Posterior vena cava (tissue), 2 donors: ENCODE results near the gene PDE10A. TPM values are rescaled to one million over a fixed set of nuclear protein-coding genes. Genes with fewer than 3 reads are reported as not detected.
"Not testable (repeated sequence)": the region's sequence is repeated elsewhere in the genome, so short reads cannot be mapped to it uniquely, and the experiment has no call there.

Experiments used
- DNase-seq: peaks from one replicate; pipeline ENCODE4 v3.0.0-alpha.2; 2020; ENCODE audit warnings: low spot score
- intact Hi-C, 2 donors: fragments of 100-400 bp; cut with DNase I; formaldehyde crosslinking; loops; one replicate each; pipeline versions ENCODE4 v1.14.1 to v1.14.2; 2022 to 2023
- total RNA-seq, 2 donors: library from RNA; stranded (reverse); fragmentation: NEBNext Ultra II Directional; extraction: Animal tissue kit (Norgen Biotek cat#: 25700); gene quantifications; one replicate each; pipeline ENCODE4 v1.2.1, GENCODE V29; 2021
- donor health status: DM: yes; HTN: yes; CAD: no.
- donor health status: DM: yes; HTN: yes; CAD: no.

PDE10A gene
- total RNA-seq, 2 donors from 2014 or later, result 10.7 to 13.0 TPM

DNA sequence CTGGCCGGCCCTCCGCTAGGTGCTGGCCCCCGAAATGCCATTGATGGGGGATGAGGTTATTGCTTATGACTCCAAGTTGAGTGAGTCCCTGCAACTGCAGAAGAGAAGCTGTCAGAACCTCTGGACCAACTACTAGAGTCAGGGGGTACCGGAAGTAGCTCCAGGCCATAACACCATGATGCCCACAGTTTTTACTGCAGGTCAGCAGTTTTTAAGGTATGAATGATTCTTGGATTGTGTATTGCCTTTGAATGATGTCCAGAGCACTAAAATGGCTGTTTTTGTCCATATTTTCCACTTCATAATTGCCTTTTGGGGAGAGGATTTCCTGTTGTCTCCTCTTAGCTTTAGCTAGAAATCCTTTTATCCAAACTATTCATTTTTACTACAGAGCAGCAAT is 148.4 kb downstream of the PDE10A start:
- intact Hi-C loops, result loop anchor here in 1 of 2 donors (10.0 kb wide), 1 partner anchor 520 kb away; no protein-coding TSS in a partner anchor
- no peak for DNase-seq

- intact Hi-C loops, result loop anchor here in 1 of 2 donors (10.0 kb wide), 1 partner anchor 523 kb away; no protein-coding TSS in a partner anchor
Observed at GRCh38 chr6:165511807-165512206, 151.2 kb downstream of the PDE10A start.

DNA sequence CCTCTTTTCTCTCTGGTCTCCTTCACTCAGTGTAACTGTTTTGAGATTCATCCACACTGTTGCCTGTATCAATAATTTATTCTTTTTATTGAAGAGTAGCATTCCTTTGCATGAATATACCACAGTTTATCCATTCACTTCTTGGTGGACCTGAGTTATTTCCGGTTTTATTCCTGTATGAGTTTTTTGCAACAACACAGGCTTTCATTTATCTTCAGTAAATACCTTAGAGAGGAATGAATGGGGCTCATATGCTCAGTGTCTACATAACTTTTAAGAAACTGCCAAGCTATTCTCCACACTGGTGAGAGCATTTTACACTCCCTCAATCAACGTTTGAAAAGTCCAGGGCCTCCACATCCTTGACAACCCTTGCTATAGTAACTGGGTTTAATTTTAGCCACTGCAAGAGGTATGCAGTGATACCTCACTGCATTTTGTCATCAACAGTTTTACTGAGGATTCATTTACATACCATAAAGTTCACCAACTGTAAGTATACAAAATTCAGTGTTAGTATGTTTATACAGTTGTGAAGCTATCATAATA is 154.6 kb downstream of the PDE10A start:
- intact Hi-C loops, result no loop called here
- no peak for DNase-seq

More at GRCh38 chr6:165511807-165512206, 151.2 kb downstream of the PDE10A start:
- no peak for DNase-seq

GRCh38 chr6:165506657-165507056 is 156.4 kb downstream of the PDE10A start:
- intact Hi-C loops, result no loop called here
- no peak for DNase-seq

DNA sequence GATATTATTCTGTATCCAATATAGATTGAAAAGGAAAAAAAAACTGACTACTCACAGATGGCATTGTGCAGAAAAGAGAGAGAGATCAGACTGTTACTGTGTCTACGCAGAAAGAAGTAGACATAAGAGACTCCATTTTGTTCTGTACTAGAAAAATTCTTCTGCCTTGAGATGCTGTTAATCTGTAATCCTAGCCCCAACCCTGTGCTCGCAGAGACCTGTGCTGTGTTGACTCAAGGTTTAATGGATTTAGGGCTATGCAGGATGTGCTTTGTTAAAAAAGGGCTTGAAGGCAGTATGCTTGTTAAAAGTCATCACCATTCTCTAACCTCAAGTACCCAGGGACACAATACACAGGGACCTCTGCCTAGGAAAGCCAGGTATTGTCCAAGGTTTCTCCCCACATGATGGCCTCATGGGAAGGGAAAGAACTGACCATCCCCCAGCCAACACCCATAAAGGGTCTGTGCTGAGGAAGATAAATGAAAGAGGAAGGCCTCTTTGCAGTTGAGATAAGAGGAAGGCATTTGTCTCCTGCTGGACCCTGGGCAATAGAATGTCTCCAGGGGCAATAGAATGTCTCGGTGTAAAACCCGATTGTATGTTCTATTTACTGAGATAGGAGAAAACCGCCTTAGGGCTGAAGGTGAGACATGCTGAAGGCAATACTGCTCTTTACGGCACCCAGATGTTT is 162.7 kb downstream of the PDE10A start:
- DNase-seq, intact Hi-C loops: not testable (repeated sequence)

GRCh38 chr6:165497472-165497871 is 165.6 kb downstream of the PDE10A start:
- intact Hi-C loops, result no loop called here
- no peak for DNase-seq

- DNase-seq, result no peak
- intact Hi-C loops, result no loop called here
Observed at GRCh38 chr6:165488624-165489295, 174.3 kb downstream of the PDE10A start.

DNA sequence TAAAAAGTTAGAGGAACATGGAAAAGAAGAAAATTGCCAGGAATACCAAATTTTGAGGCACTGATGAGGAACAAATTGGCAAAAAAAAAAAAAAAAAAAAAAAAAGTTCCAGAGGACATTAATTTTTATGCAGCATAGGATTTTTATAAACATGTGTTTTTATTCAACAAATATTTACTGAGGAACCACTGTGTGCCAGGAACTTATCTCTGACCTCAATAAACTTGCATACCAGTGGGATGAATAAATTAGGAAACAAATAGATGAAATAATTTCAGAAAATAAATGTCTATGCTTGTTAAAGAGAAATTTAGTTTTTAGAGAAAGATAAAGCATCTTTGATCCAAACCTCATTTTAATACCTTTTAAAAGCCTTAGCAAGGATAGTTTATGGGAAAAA is 175.1 kb downstream of the PDE10A start:
- DNase-seq, result no peak
- intact Hi-C loops, result no loop called here

- intact Hi-C loops, result no loop called here
- no peak for DNase-seq
Observed at GRCh38 chr6:165487347-165487746, 175.7 kb downstream of the PDE10A start.

DNA sequence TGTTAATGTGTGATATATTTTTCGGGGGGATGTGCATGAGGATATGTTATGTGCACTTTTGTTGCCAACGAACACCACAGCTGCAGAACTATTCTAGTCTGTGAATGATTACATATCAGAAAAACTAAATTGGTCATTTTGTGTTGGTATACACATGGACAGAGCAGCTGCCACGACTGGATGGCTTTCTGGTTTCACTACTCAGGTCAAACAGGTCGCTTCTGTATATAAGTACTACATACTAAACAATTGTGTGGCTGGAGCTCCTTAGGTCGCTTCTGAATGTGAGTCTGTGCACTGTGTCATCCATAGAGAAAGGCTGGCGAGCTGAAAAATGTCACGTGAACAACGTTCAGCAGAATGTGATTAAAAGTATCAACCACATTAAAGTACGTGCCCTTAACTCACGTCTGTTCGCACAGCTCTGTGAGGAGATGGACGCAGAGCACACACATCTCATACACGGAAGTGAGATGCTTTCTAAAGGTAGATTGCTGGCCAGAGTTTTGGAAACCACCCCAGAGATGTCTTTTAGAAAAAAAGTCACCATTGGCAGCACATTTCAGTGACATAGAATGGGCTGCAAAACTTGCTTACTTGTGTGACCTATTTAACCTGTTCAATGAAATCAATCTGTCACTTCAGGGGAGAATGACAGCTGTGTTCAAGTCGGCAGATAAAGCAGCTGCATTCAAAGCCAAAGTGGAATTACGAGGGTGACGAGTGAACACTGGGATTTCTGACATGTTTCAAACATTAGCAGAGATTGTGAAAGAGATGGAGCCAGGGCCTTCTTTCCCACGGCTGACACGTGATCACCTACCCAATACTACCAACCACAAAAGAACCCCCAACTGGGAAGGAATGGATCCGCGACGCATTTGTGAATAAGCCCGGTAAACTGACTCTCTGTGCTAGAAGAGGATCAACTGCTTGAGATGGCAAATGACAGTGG is 176.6 kb downstream of the PDE10A start:
- intact Hi-C loops, result no loop called here

DNA sequence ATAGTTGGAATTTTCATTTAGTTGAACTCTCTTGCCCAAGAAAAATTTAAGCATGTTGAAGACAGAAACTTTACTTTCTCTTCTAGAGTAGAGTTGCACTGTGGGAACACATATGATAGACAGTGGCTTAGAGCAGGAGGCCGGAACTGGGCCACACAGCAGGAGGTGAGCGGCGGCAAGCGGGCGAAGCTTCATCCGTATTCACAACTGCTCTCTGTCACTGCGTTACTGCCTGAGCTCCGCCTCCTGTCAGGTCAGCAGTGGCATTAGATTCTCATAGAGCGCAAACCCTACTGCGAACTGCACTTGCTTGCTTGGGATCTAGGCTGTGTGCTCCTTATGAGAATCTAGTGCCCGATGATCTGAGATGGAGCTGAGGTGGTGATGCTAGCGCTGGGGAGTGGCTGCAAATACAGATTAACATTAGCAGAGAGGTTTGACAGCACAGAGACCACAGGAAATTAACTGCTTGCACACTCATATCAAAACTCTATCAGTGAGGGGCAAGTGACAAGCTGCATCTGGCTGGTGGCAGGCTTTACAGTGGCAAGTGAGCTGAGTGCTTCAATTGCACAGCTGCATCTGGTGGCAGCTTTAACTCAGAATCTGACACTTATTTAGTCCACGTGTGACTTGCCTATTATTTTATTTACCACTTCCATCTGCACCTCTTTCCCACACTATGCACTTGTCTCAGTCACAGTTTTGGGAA is 178.7 kb downstream of the PDE10A start:
- intact Hi-C loops, result no loop called here
- DNase-seq, result no peak

More for the DNA sequence above, 176.6 kb downstream of the PDE10A start:
- DNase-seq, result no peak

DNA sequence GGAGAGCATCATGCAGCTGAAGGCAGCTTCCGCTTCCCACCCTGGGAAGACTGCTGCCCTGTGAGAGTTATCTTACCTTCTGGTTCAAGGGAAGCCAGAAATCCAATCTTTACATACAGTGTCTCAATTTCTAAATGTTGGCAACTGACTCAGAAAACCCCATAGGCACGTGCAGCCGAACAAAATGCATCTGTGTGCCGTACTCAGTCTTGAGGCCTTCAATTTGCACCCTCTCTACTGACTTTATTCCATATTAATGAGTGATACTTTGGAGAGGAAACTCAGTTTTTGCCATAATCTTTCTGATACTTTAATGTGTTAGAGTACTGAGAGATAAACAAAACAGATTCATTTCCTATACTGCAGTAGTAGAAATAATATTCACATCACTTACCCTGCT is 181.1 kb downstream of the PDE10A start:
- no peak for DNase-seq
- intact Hi-C loops, result no loop called here

- no peak for DNase-seq
- intact Hi-C loops, result no loop called here
Observed at GRCh38 chr6:165480916-165481315, 182.1 kb downstream of the PDE10A start.

GRCh38 chr6:165478581-165478980 is 184.5 kb downstream of the PDE10A start:
- intact Hi-C loops, result loop anchor here in 1 of 2 donors (5.0 kb wide), 1 partner anchor 1296 kb away; no protein-coding TSS in a partner anchor
- DNase-seq, result no peak

- intact Hi-C loops, result no loop called here
- DNase-seq, result no peak
Observed at GRCh38 chr6:165469483-165469882, 193.6 kb downstream of the PDE10A start.

DNA sequence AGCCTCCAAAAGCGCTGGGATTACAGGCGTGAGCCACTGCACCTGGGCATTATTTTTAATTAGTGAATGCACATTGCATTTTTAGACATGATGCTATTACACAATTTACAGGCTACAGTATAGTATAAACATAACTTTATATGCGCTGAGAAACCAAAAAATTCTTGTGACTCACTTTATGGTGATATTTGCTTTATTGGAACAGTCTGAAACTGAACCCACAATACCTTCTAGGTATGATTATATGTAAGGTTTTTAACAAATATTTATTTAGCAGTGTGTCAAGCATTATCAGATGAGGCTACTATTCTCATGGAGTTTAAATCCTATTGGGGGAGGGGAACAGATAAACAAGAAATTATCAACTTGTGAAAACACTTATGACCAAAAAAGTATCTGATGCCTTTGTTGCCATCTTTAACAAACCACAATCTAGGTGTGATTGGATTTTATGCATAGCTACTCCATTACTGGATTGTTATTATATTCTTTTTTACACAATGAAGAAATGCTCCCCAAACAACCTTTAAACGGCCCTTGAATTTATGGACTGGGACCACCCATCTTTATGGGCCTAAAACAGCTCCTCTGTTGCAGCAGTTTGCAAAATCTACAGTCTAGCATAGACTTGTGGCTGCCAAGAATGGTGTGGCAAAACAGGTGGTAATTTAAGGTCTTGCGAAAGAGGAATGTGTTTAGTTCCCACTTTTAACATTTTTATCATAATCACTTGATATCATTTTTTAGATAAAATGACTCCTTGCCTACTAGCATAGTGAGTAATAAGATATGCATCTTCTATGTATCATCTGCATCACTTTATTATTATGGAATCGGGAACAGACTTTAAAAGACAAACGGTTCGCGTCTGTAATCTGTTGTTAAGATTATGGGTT is 194.5 kb downstream of the PDE10A start:
- no peak for DNase-seq
- intact Hi-C loops, result no loop called here

DNA sequence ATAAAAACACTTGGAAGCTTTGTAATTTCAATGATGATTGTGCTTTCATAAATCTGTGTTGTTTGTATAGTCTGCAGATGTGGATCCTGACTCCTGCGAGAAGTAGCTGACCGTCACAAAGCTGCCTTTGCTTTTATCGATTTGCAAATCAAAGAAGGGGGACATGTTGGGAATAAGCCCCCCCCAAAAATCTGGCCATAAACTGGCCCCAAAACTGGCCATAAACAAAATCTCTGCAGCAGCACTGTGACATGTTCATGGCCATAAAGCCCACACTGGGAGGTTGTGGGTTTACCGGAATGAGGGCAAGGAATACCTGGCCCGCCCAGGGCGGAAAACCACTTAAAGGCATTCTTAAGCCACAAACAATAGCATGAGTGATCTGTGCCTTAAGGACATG is 199.5 kb downstream of the PDE10A start:
- DNase-seq, intact Hi-C loops: not testable (repeated sequence)
